H1 (cell line): ENCODE data around the gene PLA2G4E.

Source experiments
- CTCF ChIP-seq, 3 experiments: IDR thresholded peaks; 1 replicate in 2 of 3; 2 replicates in 1 of 3; pipeline versions ENCODE4 v1.5.1 to v1.6.1; 2011; ENCODE audit warnings: low read length in 3 of 3, mild to moderate bottlenecking in 3 of 3, inconsistent platforms in 2 of 3, low read depth in 1 of 3, moderate library complexity in 1 of 3; ENCODE audit not compliant: insufficient read depth in 1 of 3; ENCODE audit errors: control extremely low read depth in 1 of 3
- MAX ChIP-seq: IDR thresholded peaks from 2 replicates; pipeline ENCODE4 v1.6.1; 2012; ENCODE audit warnings: inconsistent platforms
- POU5F1 ChIP-seq: IDR thresholded peaks from 2 replicates; pipeline ENCODE4 v1.6.1; 2011; ENCODE audit warnings: low read depth, mild to moderate bottlenecking, low read length, moderate library complexity
- RNF2 ChIP-seq: fragments of 200-900, 300-1000 bp; sonication (generic); IDR thresholded peaks from 2 replicates; pipeline ENCODE4 v1.7.1; 2016; ENCODE audit warnings: borderline replicate concordance, low read depth, mild to moderate bottlenecking, antibody characterized with exemption, low read length; ENCODE audit not compliant: poor library complexity, severe bottlenecking; ENCODE audit errors: missing control alignments
- SIX5 ChIP-seq: IDR thresholded peaks from 2 replicates; pipeline ENCODE4 v1.6.1; 2011; ENCODE audit warnings: mild to moderate bottlenecking, low read depth, low read length
- TCF12 ChIP-seq: IDR thresholded peaks from 2 replicates; pipeline ENCODE4 v1.6.1; 2011; ENCODE audit warnings: low read depth, mild to moderate bottlenecking, low read length

- TF ChIP-seq CTCF (IDR thresholded peaks at IDR 0.05; ENCODE audit: control extremely low read depth in 1 of 3, insufficient read depth in 1 of 3, low read depth in 1 of 3, low read length in 3 of 3) (no peak), SIX5 (no peak), RNF2 (no peak), POU5F1 (no peak), TCF12 (no peak), MAX (no peak)
These were observed at the start of gene PLA2G4E for GRCh38 chr15:42020713-42021273.
